ENCODE results near the gene IER5. TPM values are rescaled to one million over a fixed set of nuclear protein-coding genes. Genes with fewer than 3 reads are reported as not detected.
A peak's percentile ranks its signal among the peaks of the same experiment; 100 is the strongest.

Gene IER5
- total RNA-seq, 1 experiment from 2014 or later, result 20.4 TPM

DNA sequence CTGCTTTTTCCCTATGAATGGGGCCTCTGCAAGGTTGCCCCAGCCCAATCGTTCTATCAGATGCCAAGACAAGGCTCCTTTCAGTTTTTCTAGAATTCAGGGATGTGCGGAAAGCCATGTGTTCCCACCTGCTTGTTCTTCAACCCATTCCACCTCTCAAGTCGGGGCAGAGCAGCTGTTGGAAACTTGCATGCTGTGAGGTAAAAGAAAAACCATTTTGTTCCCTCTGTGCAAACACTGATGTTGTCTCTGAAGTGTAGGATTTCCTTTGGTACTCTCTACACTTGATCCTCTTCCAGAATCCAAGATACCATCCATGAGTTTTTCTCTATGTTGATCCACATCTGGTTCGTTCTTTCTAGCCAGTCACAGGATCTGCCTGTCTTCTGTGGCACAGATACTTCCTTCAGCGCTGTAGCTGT is 7.3 kb downstream of the IER5 start:
- CTCF ChIA-PET, result no interaction called here
- intact Hi-C loops (cut with micrococcal nuclease; ENCODE audit: unreplicated experiment), result no loop called here
- peak overlapping the region; percentile 32; the same call in 1 of the 2 replicates for H3K27ac ChIP-seq (ENCODE audit: low read length)

DNA sequence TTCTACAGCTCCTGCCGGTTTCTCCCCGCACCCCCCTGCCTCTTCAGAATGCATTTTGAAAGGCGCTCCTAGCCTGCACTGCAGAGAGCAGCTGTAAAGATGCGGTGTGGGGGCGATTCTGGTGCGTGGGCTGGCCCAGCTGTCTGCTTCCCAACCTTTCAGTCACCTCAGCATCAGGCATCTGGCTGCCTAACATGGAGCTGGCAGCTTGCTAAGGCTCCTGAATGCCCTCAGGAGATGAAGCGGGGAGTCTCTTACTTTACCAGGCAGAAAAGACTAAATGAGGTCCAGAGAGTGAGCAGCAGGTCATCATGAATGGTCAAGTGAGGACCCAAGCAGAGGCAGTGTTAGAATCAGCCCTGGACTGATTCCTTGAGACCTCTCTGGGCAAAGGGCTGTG is 8.7 kb downstream of the IER5 start:
- Histone ChIP-seq H3K4me3 (ENCODE audit: low read depth in 2 of 2, low read length in 2 of 2) (no peak overlapping the region), H3K27ac (ENCODE audit: low read length) (peak overlapping the region; percentile 40; the same call in 1 of the 2 replicates), H3K36me3 (ENCODE audit: control insufficient read depth, insufficient read depth, low read length) (peaks cover 7% of the 10 kb centered on the region; the same call in 1 of the 2 replicates), H3K4me1 (ENCODE audit: control insufficient read depth, insufficient read depth, low read length) (peaks cover 83% of the 10 kb centered on the region), H3K9me3 (ENCODE audit: control insufficient read depth, insufficient read depth, low read depth, low read length) (no peaks in the 10 kb centered on the region), H3K27me3 (ENCODE audit: control insufficient read depth, insufficient read depth, low read length) (no peaks in the 10 kb centered on the region)
- intact Hi-C loops (cut with micrococcal nuclease; ENCODE audit: unreplicated experiment), result no loop called here
- no peak for DNase-seq (ENCODE audit: low read depth, low spot score)
- no peak for ATAC-seq
- in situ Hi-C loops (cut with HindIII; ENCODE audit: low pct_unique_long_range_greater_than_20kb, low sequenced_read_pairs), result no loop called here
- BruUV-seq (replicated peaks), result no TSS peak
- CTCF ChIA-PET, result no interaction called here
- TF ChIP-seq TCF7L2 (IDR thresholded peaks at IDR 0.05; ENCODE audit: low read depth, low read length) (no peak), SIN3A (IDR thresholded peaks at IDR 0.05; ENCODE audit: borderline replicate concordance, insufficient read depth, low read depth, low read length) (no peak)
- POLR2A ChIA-PET, result no interaction called here

More for the DNA sequence above, 7.3 kb downstream of the IER5 start:
- in situ Hi-C loops (cut with HindIII; ENCODE audit: low pct_unique_long_range_greater_than_20kb, low sequenced_read_pairs), result no loop called here
- Histone ChIP-seq H3K4me1 (ENCODE audit: control insufficient read depth, insufficient read depth, low read length) (peaks cover 82% of the 10 kb centered on the region), H3K36me3 (ENCODE audit: control insufficient read depth, insufficient read depth, low read length) (peaks cover 9% of the 10 kb centered on the region; the same call in 1 of the 2 replicates), H3K27me3 (ENCODE audit: control insufficient read depth, insufficient read depth, low read length) (no peaks in the 10 kb centered on the region), H3K4me3 (ENCODE audit: low read depth in 2 of 2, low read length in 2 of 2) (no peak overlapping the region), H3K9me3 (ENCODE audit: control insufficient read depth, insufficient read depth, low read depth, low read length) (no peaks in the 10 kb centered on the region)
- POLR2A ChIA-PET, result no interaction called here
- ATAC-seq (no peak), DNase-seq (ENCODE audit: low read depth, low spot score) (no peak)
- TF ChIP-seq POLR2AphosphoS5 (IDR thresholded peaks at IDR 0.05; ENCODE audit: low read depth, low read length) (no peak), TCF7L2 (IDR thresholded peaks at IDR 0.05; ENCODE audit: low read depth, low read length) (no peak), SIN3A (IDR thresholded peaks at IDR 0.05; ENCODE audit: borderline replicate concordance, insufficient read depth, low read depth, low read length) (no peak)
- TF ChIP-seq, protein P1, sequence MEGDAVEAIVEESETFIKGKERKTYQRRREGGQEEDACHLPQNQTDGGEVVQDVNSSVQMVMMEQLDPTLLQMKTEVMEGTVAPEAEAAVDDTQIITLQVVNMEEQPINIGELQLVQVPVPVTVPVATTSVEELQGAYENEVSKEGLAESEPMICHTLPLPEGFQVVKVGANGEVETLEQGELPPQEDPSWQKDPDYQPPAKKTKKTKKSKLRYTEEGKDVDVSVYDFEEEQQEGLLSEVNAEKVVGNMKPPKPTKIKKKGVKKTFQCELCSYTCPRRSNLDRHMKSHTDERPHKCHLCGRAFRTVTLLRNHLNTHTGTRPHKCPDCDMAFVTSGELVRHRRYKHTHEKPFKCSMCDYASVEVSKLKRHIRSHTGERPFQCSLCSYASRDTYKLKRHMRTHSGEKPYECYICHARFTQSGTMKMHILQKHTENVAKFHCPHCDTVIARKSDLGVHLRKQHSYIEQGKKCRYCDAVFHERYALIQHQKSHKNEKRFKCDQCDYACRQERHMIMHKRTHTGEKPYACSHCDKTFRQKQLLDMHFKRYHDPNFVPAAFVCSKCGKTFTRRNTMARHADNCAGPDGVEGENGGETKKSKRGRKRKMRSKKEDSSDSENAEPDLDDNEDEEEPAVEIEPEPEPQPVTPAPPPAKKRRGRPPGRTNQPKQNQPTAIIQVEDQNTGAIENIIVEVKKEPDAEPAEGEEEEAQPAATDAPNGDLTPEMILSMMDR (IDR thresholded peaks at IDR 0.05), result no peak
- TF ChIP-seq, protein P2, sequence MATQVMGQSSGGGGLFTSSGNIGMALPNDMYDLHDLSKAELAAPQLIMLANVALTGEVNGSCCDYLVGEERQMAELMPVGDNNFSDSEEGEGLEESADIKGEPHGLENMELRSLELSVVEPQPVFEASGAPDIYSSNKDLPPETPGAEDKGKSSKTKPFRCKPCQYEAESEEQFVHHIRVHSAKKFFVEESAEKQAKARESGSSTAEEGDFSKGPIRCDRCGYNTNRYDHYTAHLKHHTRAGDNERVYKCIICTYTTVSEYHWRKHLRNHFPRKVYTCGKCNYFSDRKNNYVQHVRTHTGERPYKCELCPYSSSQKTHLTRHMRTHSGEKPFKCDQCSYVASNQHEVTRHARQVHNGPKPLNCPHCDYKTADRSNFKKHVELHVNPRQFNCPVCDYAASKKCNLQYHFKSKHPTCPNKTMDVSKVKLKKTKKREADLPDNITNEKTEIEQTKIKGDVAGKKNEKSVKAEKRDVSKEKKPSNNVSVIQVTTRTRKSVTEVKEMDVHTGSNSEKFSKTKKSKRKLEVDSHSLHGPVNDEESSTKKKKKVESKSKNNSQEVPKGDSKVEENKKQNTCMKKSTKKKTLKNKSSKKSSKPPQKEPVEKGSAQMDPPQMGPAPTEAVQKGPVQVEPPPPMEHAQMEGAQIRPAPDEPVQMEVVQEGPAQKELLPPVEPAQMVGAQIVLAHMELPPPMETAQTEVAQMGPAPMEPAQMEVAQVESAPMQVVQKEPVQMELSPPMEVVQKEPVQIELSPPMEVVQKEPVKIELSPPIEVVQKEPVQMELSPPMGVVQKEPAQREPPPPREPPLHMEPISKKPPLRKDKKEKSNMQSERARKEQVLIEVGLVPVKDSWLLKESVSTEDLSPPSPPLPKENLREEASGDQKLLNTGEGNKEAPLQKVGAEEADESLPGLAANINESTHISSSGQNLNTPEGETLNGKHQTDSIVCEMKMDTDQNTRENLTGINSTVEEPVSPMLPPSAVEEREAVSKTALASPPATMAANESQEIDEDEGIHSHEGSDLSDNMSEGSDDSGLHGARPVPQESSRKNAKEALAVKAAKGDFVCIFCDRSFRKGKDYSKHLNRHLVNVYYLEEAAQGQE (IDR thresholded peaks at IDR 0.05; ENCODE audit: insufficient read depth in 1 of 2, low read depth in 2 of 2, low read length in 1 of 2), result no peak
- BruUV-seq (replicated peaks), result no TSS peak

DNA sequence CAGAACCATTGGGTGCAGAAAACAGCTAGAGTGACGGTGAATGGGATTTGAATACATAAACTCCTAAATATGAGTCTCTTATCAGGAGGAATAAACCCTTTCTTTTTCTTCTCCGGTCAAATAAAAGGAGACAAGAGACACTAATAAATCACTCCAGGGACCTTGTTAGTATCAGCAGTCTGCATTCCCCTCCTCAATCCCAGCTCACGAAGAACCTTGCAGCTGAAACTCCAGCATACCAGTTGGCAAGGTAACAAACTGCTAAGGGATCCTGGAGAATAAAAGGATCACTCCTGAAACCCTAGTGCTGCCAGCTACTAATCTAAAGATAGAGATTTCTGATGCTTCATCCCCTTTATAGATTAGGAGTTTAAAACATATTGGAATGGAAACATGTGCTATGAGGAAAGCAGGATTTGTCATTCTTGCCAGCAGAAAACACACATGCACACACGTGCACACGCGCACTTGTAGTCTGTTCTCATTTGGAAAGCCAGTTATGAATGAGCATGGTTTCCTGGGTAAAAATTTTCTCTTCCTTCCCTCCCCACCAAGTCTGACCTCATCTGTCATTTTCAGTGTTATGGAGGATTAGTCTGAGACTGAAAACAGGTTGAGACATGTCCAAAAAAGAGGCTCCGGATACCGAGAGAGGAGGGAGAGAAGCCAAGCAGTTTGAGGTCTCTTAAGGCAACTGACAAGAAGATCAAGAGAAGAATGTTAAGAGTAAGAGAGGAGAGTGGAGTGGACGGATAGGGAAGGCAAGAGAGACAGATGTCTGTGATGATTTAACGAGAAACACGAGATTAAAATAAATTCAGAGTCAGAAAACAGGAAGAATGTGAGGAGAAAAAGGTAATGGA is 10.9 kb downstream of the IER5 start:
- H3K4me1 ChIP-seq (ENCODE audit: control insufficient read depth, insufficient read depth, low read length), result peaks cover 88% of the 10 kb centered on the region
- ChIA-PET CTCF (no interaction called here), POLR2A (interaction anchor here (0.6 kb wide), 1 partner anchor 70 kb away, joined by 5 read pairs; no protein-coding TSS in a partner anchor)
- H3K36me3 ChIP-seq (ENCODE audit: control insufficient read depth, insufficient read depth, low read length), result no peaks in the 10 kb centered on the region
- TF ChIP-seq, protein P1 (IDR thresholded peaks at IDR 0.05), result no peak
- no peak for TF ChIP-seq POLR2AphosphoS5 (IDR thresholded peaks at IDR 0.05; ENCODE audit: low read depth, low read length)
- no peak for TF ChIP-seq TCF7L2 (IDR thresholded peaks at IDR 0.05; ENCODE audit: low read depth, low read length)
- no peak for TF ChIP-seq SIN3A (IDR thresholded peaks at IDR 0.05; ENCODE audit: borderline replicate concordance, insufficient read depth, low read depth, low read length)
- TF ChIP-seq, protein P2 (IDR thresholded peaks at IDR 0.05; ENCODE audit: insufficient read depth in 1 of 2, low read depth in 2 of 2, low read length in 1 of 2), result no peak
- BruUV-seq (replicated peaks), result no TSS peak
- no peaks in the 10 kb centered on the region for H3K27me3 ChIP-seq (ENCODE audit: control insufficient read depth, insufficient read depth, low read length)
- intact Hi-C loops (cut with micrococcal nuclease; ENCODE audit: unreplicated experiment), result no loop called here
- no peaks in the 10 kb centered on the region for H3K9me3 ChIP-seq (ENCODE audit: control insufficient read depth, insufficient read depth, low read depth, low read length)
- in situ Hi-C loops (cut with HindIII; ENCODE audit: low pct_unique_long_range_greater_than_20kb, low sequenced_read_pairs), result no loop called here
- DNase-seq (ENCODE audit: low read depth, low spot score) (no peak), ATAC-seq (no peak)
- peak overlapping the region; percentile 92 for H3K27ac ChIP-seq (ENCODE audit: low read length)
- H3K4me3 ChIP-seq (ENCODE audit: low read depth in 2 of 2, low read length in 2 of 2), result no peak overlapping the region
